GM10266 (cell line): ENCODE data around the gene MMEL1.

Experiments used
- DNase-seq: peaks from one replicate; pipeline ENCODE4 v3.0.0; 2012; ENCODE audit errors: extremely low spot score
- CTCF ChIP-seq: IDR thresholded peaks from 2 replicates; pipeline ENCODE4 v1.5.1; 2012; ENCODE audit warnings: mild to moderate bottlenecking, low read depth; ENCODE audit not compliant: control insufficient read depth, insufficient read depth; ENCODE audit errors: missing control alignments

The MMEL1 gene

DNA sequence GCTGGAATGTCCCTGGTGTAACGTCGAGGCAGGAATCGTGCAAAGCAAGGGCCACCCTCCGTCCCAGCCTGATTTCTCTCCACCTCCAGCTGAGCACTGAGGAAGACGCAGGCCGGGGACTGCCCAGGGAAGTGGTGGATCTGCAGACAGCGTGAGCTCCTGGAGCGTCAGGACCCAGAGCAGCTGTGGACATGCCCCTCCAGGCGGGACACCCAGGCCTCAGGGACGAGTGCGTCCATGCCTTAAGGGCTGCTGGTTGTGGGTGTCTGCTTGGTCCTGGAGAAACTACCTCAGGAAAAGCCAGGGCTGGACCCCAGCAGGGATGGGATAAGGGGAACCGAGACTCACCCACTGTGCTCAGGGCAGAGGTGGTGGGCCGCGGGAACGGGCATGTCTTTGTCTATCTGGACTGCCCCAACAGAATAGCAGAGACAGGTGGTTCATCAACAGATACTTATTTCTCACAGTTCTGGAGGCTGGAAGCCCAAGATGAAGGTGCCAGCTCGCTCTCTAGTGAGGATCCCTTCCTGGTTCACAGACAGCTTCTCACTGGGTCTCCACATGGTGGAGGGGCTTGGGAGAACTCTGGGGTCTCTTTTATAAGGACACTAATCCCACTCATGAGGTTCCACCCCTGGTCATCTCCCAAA lies 5.8 kb upstream of the MMEL1 start:
- no peak for TF ChIP-seq CTCF
- no peak for DNase-seq

DNA sequence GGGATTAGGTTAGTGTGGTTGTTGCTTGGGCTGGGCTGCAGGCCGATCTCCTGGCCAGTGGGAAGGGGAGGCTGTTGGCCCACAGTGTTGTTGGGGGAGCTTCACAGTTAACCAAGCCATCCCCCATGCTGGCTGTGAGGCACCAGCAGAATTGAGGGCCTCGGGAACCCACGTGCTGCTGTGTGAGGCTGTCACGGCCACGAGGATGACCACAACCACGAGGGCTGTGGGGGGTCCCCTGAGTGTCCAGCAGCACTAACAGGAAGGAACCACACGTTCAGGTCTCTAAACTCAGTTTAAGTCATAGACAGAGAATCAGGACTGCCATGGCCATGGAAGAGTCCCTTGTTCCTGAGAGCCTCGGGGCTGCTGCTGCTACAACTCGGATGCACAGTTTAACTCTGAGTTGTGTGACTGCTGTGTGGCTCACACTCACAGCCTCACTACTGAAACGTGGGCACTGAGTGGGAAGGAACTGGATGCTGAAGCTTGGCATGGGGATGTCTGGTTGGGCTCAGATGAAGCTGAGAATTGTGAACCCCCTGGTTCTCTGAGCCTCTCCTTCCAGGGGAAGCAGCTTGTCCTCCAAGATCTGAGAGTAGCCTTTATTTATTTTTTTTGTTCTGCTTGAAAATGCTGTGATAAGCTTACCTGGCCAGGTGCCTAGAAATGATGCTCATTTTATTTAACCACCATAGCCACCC lies 4.8 kb upstream of the MMEL1 start:
- DNase-seq = no peak
- TF ChIP-seq CTCF = no peak

- no peak for TF ChIP-seq CTCF
- no peak for DNase-seq
Observed at GRCh38 chr1:2636733-2637132, 3.9 kb upstream of the MMEL1 start.

DNA sequence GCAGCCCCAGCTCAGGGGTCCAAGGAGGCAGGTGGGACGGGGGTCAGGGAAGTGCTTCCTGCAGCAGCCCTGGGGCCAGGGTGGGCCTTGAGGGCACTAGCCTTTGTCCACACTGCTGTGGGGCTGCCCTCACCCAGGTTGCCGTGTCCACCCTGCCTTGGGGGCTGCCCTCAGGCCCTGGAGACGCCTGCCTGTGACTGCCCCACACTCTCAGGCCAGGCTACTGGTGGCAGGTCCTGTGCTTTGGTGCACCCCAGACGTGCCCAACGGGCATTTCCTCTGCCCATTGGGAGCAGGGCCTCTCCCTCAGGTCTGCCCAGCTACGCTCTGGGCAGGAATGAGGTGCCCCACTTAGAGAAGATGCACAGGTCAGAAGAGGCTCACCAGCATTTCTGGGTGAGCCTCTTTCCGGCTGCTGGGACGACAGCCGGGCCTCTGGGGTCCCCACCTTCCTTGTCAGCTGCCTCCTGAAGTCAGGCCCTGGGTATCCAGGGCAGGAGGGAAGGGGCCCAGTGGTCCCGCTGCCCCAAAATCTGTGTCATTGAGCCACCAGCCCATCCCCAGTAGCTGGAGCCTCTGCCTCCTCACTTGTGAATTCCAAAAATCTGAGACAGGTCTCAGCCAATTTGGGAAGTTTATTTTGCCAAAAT lies 2.7 kb upstream of the MMEL1 start:
- TF ChIP-seq CTCF = no peak
- no peak for DNase-seq

- no peak for DNase-seq
- no peak for TF ChIP-seq CTCF
Observed at GRCh38 chr1:2633936-2634491, 1.2 kb upstream of the MMEL1 start.

DNA sequence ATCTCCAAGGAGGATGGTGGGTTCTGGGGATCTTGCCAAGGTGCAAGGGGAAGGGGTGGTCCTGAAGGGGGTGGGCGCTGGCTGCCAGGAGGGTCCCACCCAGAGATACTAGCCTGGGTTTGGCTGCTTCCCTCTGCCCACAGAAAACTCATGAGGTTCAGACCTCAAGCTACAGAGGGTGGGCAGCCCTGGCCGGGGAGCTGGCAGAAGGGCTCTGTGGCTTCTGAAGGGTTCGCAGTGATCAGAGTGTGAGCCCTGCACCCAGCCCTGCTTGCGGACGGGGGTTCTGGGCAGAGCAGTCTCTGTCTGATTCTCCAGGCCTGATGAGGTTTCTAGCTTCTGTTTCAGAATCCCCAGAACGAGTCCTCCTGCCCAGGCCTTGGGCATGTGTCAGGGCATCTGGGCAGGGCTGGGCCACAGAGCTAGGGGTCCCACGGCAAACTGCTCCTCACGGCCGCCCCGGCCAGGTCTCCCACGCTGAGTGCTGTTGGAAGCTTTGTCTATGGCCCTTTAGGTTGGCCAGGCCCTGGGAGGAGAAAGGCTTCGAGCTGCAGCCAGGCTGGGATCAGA lies 635 bp upstream of the MMEL1 start:
- no peak for TF ChIP-seq CTCF
- no peak for DNase-seq
